DMS79 treated with DMSO at 0.1 percent for 48 hours (cell line): ENCODE measurements around the gene KATNA1.
"Not testable (repeated sequence)": the region's sequence is repeated elsewhere in the genome, so short reads cannot be mapped to it uniquely, and the experiment has no call there.

Experiments used
- DNase-seq: peaks from one replicate; lab custom pipeline; 2025; lab: John Stamatoyannopoulos, UW

KATNA1 gene

GRCh38 chr6:149648148-149649145 is at the start of gene KATNA1:
TSS of gene KATNA1 (minus strand) at chr6:149648714. CDS start at chr6:149638547, 10,167 bp downstream.
- DNase-seq: peak; percentile 73

- DNase-seq: no peak
Observed at GRCh38 chr6:149698175-149698574, 49.7 kb upstream of the KATNA1 start.

GRCh38 chr6:149696901-149697300 is 48.4 kb upstream of the KATNA1 start:
- no peak for DNase-seq

GRCh38 chr6:149694921-149695320 is 46.4 kb upstream of the KATNA1 start:
- DNase-seq: no peak

GRCh38 chr6:149691201-149691600 is 42.7 kb upstream of the KATNA1 start:
- DNase-seq: no peak

- DNase-seq: no peak
Observed at GRCh38 chr6:149686230-149686629, 37.7 kb upstream of the KATNA1 start.

GRCh38 chr6:149683256-149683859 is 34.8 kb upstream of the KATNA1 start:
- no peak for DNase-seq

GRCh38 chr6:149681845-149682244 is 33.3 kb upstream of the KATNA1 start:
- DNase-seq: not testable (repeated sequence)

- DNase-seq: no peak
Observed at GRCh38 chr6:149681209-149681608, 32.7 kb upstream of the KATNA1 start.

GRCh38 chr6:149680503-149680902 is 32.0 kb upstream of the KATNA1 start:
- no peak for DNase-seq

- not testable (repeated sequence) for DNase-seq
Observed at GRCh38 chr6:149672265-149672664, 23.8 kb upstream of the KATNA1 start.

- no peak for DNase-seq
Observed at GRCh38 chr6:149660028-149660427, 11.5 kb upstream of the KATNA1 start.

- no peak for DNase-seq
Observed at GRCh38 chr6:149657441-149657840, 8.9 kb upstream of the KATNA1 start.

GRCh38 chr6:149651056-149651455 is 2.5 kb upstream of the KATNA1 start:
- no peak for DNase-seq

GRCh38 chr6:149646599-149646998 is 1.9 kb downstream of the KATNA1 start:
- DNase-seq: no peak

- no peak for DNase-seq
Observed at GRCh38 chr6:149642829-149643580, 5.5 kb downstream of the KATNA1 start.

- DNase-seq: no peak
Observed at GRCh38 chr6:149636124-149636523, 12.4 kb downstream of the KATNA1 start.

GRCh38 chr6:149634315-149634714 is 14.2 kb downstream of the KATNA1 start:
- DNase-seq: no peak

- DNase-seq: no peak
Observed at GRCh38 chr6:149628875-149629510, 19.5 kb downstream of the KATNA1 start.

GRCh38 chr6:149627672-149628071 is 20.8 kb downstream of the KATNA1 start:
- no peak for DNase-seq

GRCh38 chr6:149615805-149616204 is 32.7 kb downstream of the KATNA1 start:
- no peak for DNase-seq

- no peak for DNase-seq
Observed at GRCh38 chr6:149614337-149614736, 34.2 kb downstream of the KATNA1 start.
